OCI-LY3 (cell line): Measurements from ENCODE around the gene PCSK5.

Source experiments
- EZH2phosphoT487 ChIP-seq: fragments of 200-600 bp; shearing (Covaris generic); IDR thresholded peaks from 2 replicates; pipeline ENCODE4 v1.6.1; 2018; ENCODE audit warnings: antibody characterized with exemption, mixed run types, low read depth
- TF ChIP-seq, protein P1 (sequence below): fragments of 200-600, 300-600 bp; sonication (generic); IDR thresholded peaks from 2 replicates; pipeline ENCODE4 v1.5.1; 2014; ENCODE audit warnings: antibody characterized with exemption, low read length, low read depth

DNA sequence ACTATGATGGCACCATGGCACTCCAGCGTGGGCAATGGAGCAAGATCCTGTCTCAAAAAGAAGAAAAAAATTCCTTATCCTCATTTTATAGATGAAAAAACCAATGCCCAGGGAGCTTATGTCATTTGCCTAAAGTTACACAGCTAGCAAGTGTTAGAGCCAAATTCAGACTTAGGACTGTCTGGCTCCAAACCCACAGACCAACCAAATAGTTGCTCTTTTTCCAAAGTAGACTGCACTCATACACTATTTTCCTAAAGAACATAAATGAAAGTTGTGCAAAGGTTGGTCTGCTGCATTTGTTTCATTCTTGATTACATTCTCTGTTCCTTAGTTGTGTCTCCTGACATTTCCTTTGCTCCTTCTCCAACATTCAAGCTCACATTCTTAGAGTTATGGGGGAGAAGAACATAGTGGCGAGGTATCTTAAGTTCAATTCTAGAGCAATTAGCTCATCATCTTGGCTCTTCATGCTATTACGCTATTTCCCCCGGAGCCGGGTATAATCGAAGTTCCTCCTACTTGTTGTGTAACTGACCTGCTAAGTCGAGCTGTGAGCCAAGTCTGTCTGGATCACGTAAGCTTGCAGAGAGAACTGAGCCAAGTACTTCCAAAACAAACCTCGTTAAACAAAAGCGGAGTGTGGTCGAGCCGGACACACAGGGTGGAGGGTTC, 365.4 kb downstream of the PCSK5 start:
- TF ChIP-seq, protein P1, sequence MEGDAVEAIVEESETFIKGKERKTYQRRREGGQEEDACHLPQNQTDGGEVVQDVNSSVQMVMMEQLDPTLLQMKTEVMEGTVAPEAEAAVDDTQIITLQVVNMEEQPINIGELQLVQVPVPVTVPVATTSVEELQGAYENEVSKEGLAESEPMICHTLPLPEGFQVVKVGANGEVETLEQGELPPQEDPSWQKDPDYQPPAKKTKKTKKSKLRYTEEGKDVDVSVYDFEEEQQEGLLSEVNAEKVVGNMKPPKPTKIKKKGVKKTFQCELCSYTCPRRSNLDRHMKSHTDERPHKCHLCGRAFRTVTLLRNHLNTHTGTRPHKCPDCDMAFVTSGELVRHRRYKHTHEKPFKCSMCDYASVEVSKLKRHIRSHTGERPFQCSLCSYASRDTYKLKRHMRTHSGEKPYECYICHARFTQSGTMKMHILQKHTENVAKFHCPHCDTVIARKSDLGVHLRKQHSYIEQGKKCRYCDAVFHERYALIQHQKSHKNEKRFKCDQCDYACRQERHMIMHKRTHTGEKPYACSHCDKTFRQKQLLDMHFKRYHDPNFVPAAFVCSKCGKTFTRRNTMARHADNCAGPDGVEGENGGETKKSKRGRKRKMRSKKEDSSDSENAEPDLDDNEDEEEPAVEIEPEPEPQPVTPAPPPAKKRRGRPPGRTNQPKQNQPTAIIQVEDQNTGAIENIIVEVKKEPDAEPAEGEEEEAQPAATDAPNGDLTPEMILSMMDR, result no peak
- TF ChIP-seq EZH2phosphoT487, result no peak
